Measurements from ENCODE around the gene CIDEA. TPM values are rescaled to one million over a fixed set of nuclear protein-coding genes. Genes with fewer than 3 reads are reported as not detected.

Gene CIDEA
- total and polyA plus RNA-seq, 11 donors, result 0.35 to 17.1 (median 1.5) TPM; not detected in 3

DNA sequence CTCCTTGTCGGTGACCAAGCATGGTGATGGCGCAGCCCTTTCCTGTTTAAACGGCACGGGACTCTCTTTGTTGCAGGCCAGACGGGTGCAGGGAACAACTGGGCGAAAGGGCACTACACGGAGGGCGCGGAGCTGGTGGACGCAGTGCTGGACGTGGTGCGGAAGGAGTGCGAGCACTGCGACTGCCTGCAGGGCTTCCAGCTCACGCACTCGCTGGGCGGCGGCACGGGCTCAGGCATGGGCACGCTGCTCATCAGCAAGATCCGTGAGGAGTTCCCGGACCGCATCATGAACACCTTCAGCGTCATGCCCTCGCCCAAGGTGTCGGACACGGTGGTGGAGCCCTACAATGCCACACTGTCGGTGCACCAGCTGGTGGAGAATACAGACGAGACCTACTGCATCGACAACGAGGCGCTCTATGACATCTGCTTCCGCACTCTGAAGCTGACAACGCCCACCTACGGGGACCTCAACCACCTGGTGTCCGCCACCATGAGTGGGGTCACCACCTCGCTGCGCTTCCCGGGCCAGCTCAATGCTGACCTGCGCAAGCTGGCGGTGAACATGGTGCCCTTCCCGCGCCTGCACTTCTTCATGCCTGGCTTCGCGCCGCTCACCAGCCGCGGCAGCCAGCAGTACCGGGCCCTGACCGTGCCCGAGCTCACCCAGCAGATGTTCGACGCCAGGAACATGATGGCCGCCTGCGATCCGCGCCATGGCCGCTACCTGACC is 71.0 kb downstream of the CIDEA start:
- H3K4me1 ChIP-seq, result peaks cover 0 to 46% (median 22%) of the 10 kb centered on the region in 12 donors
- no peak overlapping the region for H3K4me3 ChIP-seq
- H3K27me3 ChIP-seq, result no peaks in the 10 kb centered on the region
- ATAC-seq (no peak), DNase-seq (peak in 1 of 5 donors; percentile 16)
- H3K9me3 ChIP-seq, result no peaks in the 10 kb centered on the region
- intact Hi-C loops (cut with DNase I), result loop anchor here in 7 of 10 donors (5.0 to 10.0 kb wide), 5 partner anchors 42 to 620 kb away; partner anchors contain the start of genes AFG3L2 (in 4 of the 7) and SEH1L (in 1 of the 7)
- WGBS, 4 donors, result 94 to 98% (median 97%) methylated on average over 49 to 58 of the region's 58 CpGs
- peaks cover 9 to 100% (median 92%) of the 10 kb centered on the region in 9 donors for H3K36me3 ChIP-seq
- H3K27ac ChIP-seq, result no peak overlapping the region
- TF ChIP-seq, protein P1, sequence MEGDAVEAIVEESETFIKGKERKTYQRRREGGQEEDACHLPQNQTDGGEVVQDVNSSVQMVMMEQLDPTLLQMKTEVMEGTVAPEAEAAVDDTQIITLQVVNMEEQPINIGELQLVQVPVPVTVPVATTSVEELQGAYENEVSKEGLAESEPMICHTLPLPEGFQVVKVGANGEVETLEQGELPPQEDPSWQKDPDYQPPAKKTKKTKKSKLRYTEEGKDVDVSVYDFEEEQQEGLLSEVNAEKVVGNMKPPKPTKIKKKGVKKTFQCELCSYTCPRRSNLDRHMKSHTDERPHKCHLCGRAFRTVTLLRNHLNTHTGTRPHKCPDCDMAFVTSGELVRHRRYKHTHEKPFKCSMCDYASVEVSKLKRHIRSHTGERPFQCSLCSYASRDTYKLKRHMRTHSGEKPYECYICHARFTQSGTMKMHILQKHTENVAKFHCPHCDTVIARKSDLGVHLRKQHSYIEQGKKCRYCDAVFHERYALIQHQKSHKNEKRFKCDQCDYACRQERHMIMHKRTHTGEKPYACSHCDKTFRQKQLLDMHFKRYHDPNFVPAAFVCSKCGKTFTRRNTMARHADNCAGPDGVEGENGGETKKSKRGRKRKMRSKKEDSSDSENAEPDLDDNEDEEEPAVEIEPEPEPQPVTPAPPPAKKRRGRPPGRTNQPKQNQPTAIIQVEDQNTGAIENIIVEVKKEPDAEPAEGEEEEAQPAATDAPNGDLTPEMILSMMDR (IDR thresholded peaks at IDR 0.05), result no peak
- no peak for TF ChIP-seq POLR2A (IDR thresholded peaks at IDR 0.05)

DNA sequence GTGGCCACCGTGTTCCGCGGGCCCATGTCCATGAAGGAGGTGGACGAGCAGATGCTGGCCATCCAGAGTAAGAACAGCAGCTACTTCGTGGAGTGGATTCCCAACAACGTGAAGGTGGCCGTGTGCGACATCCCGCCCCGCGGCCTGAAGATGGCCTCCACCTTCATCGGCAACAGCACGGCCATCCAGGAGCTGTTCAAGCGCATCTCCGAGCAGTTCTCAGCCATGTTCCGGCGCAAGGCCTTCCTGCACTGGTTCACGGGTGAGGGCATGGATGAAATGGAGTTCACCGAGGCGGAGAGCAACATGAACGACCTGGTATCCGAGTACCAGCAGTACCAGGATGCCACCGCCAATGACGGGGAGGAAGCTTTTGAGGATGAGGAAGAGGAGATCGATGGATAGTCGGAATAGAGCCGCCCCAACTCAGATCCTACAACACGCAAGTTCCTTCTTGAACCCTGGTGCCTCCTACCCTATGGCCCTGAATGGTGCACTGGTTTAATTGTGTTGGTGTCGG is 71.6 kb downstream of the CIDEA start:
- 98% methylated on average over 28 to 29 of the region's 29 CpGs for WGBS, 4 donors
- intact Hi-C loops (cut with DNase I), result loop anchor here in 7 of 10 donors (5.0 to 10.0 kb wide), 5 partner anchors 42 to 619 kb away; partner anchors contain the start of genes AFG3L2 (in 4 of the 7) and SEH1L (in 1 of the 7)
- no peaks in the 10 kb centered on the region for H3K9me3 ChIP-seq
- H3K27ac ChIP-seq, result peak overlapping the region in 2 of 12 donors; percentile 17 to 52
- H3K27me3 ChIP-seq, result no peaks in the 10 kb centered on the region
- H3K36me3 ChIP-seq, result peaks cover 9 to 100% (median 92%) of the 10 kb centered on the region in 9 donors
- no peak overlapping the region for H3K4me3 ChIP-seq
- DNase-seq (peak in 1 of 5 donors; percentile 15), ATAC-seq (no peak)
- H3K4me1 ChIP-seq, result peaks cover 0 to 44% (median 21%) of the 10 kb centered on the region in 12 donors
- TF ChIP-seq, protein P1 (IDR thresholded peaks at IDR 0.05), result no peak
- TF ChIP-seq POLR2A (IDR thresholded peaks at IDR 0.05), result no peak

DNA sequence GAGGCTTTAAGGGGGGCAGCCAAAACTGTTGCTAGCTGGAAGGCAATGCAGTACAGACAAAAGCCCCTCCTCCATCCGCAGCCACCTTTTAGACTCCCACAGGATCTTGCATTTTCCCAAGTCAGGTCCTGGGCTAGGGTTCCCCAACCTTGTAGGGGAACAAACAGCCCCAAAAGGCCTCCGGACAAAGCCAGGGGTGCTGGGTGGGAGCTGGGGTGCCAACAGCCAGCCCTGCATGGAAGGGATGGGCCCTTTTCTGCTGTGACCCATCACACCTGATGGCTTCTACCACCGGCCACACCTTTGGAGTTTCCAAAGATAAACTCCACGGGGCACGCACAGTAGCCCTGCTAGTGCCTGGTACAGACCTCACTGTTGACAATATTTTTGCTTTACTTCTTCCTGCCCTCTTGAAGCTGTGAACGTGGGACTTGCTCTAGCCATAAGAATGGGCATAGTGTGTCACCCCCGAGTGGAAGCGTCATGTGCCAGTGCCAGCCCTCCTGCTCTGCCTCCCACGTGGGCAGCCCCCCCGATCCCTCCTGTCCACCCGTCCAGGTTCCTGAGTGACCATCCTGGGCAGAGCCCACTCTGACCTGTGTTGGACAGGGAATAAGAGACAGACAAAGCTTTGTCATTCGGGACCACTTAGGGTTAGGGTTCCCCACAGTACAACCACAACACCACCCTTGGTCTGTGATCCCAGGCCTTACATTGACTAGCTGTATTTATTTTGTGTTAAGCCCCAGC is 72.7 kb downstream of the CIDEA start:
- Histone ChIP-seq H3K27ac (peak overlapping the region in 11 of 12 donors; percentile 13 to 60 (median 44)), H3K27me3 (no peaks in the 10 kb centered on the region), H3K36me3 (peaks cover 9 to 100% (median 89%) of the 10 kb centered on the region in 9 donors), H3K4me1 (peaks cover 0 to 37% (median 21%) of the 10 kb centered on the region in 12 donors), H3K9me3 (no peaks in the 10 kb centered on the region), H3K4me3 (no peak overlapping the region)
- ATAC-seq, result peak in 3 of 4 donors; percentile 1 to 32 (median 10)
- intact Hi-C loops (cut with DNase I), result loop anchor here in 7 of 10 donors (5.0 to 10.0 kb wide), 5 partner anchors 40 to 618 kb away; partner anchors contain the start of genes AFG3L2 (in 4 of the 7) and SEH1L (in 1 of the 7)
- DNase-seq, result peak in 1 of 5 donors; percentile 18
- 51 to 74% (median 69%) methylated on average over 11 to 12 of the region's 12 CpGs for WGBS, 4 donors
- TF ChIP-seq POLR2A (IDR thresholded peaks at IDR 0.05), result no peak
- TF ChIP-seq, protein P1 (IDR thresholded peaks at IDR 0.05), result no peak

Other genes starting within 250 kb of the CIDEA start
- gene ANKRD62, start 160.5 kb upstream of the CIDEA start, total RNA-seq, result not detected
- gene ANKRD62, start 160.5 kb upstream of the CIDEA start, polyA plus RNA-seq, result not detected
- gene TUBB6, start 53.9 kb downstream of the CIDEA start, total RNA-seq, result 100 to 1,000 TPM in 6 of 9 donors, 10 to 100 TPM in 3; 64.8 to 421 (median 126) TPM
- gene TUBB6, start 53.9 kb downstream of the CIDEA start, polyA plus RNA-seq, result 100 to 1,000 TPM in 1 of 2 donors, 10 to 100 TPM in 1; 90.4 to 800 TPM
- 100 to 1,000 TPM; 107 to 174 (median 142) TPM for gene AFG3L2, start 122.9 kb downstream of the CIDEA start, total RNA-seq
- 10 to 100 TPM; 59.9 to 89.4 TPM for gene AFG3L2, start 122.9 kb downstream of the CIDEA start, polyA plus RNA-seq
- 1 to 10 TPM in 4 of 9 donors, under 1 TPM in 5; 0.31 to 2.4 (median 0.87) TPM for gene PRELID3A, start 153.6 kb downstream of the CIDEA start, total RNA-seq
- 1 to 10 TPM; 1.3 to 2.0 TPM for gene PRELID3A, start 153.6 kb downstream of the CIDEA start, polyA plus RNA-seq

Data from heart left ventricle (tissue), 16 donors.